ENCODE measurements around the gene TINCR. TPM values are rescaled to one million over a fixed set of nuclear protein-coding genes. Genes with fewer than 3 reads are reported as not detected.

Gene TINCR
- polyA plus RNA-seq, 2 of the 4 experiments (the other 2 are of a cell fraction) = 1.2 to 1.8 TPM

GRCh38 chr19:5514001-5514400 lies 53.8 kb downstream of the TINCR start:
- Histone ChIP-seq H3K4me3 (no peak overlapping the region), H3K4me1 (no peaks in the 10 kb centered on the region), H3K9me3 (peaks cover 14% of the 10 kb centered on the region; the same call in 1 of the 3 replicates), H3K27ac (no peak overlapping the region), H3K4me2 (no peak overlapping the region)
- DNase-seq (ENCODE audit: low read depth in 1 of 2, low spot score in 1 of 2) (no peak), FAIRE-seq (no peak), ATAC-seq (no peak)
- ChIA-PET POLR2A (no interaction called here), CTCF (interaction anchor here (0.6 to 1.6 kb wide), 2 partner anchors 65 to 121 kb away, joined by 3 to 4 read pairs; no protein-coding TSS in a partner anchor)
- TF ChIP-seq MAZ (IDR thresholded peaks at IDR 0.05; ENCODE audit: borderline replicate concordance, low read depth, low read length) (no peak), HMGXB4 (CRISPR knock-in tag; IDR thresholded peaks at IDR 0.05; ENCODE audit: borderline replicate concordance) (no peak), HES2 (IDR thresholded peaks at IDR 0.05) (no peak), CBX8 (IDR thresholded peaks at IDR 0.05) (no peak), ZC3H11A (IDR thresholded peaks at IDR 0.05) (no peak), POLR2A (IDR thresholded peaks at IDR 0.05; ENCODE audit: low read length) (no peak), TFCP2L1 (CRISPR knock-in tag; IDR thresholded peaks at IDR 0.05) (no peak), MYC (IDR thresholded peaks at IDR 0.05; ENCODE audit: borderline replicate concordance, low read length) (no peak), FOSL2 (IDR thresholded peaks at IDR 0.05) (no peak), FOSL2 (CRISPR knock-in tag; IDR thresholded peaks at IDR 0.05) (no peak), EHF (CRISPR knock-in tag; IDR thresholded peaks at IDR 0.05) (no peak), E2F6 (IDR thresholded peaks at IDR 0.05; ENCODE audit: borderline replicate concordance, low read depth) (no peak), CHD4 (IDR thresholded peaks at IDR 0.05; ENCODE audit: borderline replicate concordance) (no peak), HOXB13 (CRISPR knock-in tag; IDR thresholded peaks at IDR 0.05; ENCODE audit: low read depth) (no peak), BHLHE40 (IDR thresholded peaks at IDR 0.05; ENCODE audit: low read depth, low read length) (no peak), USF2 (IDR thresholded peaks at IDR 0.05) (no peak), ZNF302 (CRISPR knock-in tag; IDR thresholded peaks at IDR 0.05) (no peak), MAFK (IDR thresholded peaks at IDR 0.05; ENCODE audit: partially characterized antibody) (no peak), ESRRA (IDR thresholded peaks at IDR 0.05; ENCODE audit: borderline replicate concordance, low read length) (no peak)
- 1% methylated on average over 3 of the region's 3 CpGs for WGBS (ENCODE audit: missing lambda C conversion rate)

GRCh38 chr19:5512715-5513114 lies 55.0 kb downstream of the TINCR start:
- DNase-seq (ENCODE audit: low read depth in 1 of 2, low spot score in 1 of 2) (no peak), ATAC-seq (no peak), FAIRE-seq (no peak)
- TF ChIP-seq SREBF2 (IDR thresholded peaks at IDR 0.05) = no peak
- no peak for TF ChIP-seq NR3C1 (IDR thresholded peaks at IDR 0.05)
- no peak for TF ChIP-seq MAX (IDR thresholded peaks at IDR 0.05)
- no peak for TF ChIP-seq JUNB (IDR thresholded peaks at IDR 0.05)
- no peak for TF ChIP-seq CHD2 (IDR thresholded peaks at IDR 0.05; ENCODE audit: low read length, partially characterized antibody)
- TF ChIP-seq PBX3 (IDR thresholded peaks at IDR 0.05) = no peak
- TF ChIP-seq ELK1 (IDR thresholded peaks at IDR 0.05; ENCODE audit: low read depth, low read length) = no peak
- TF ChIP-seq HDAC2 (IDR thresholded peaks at IDR 0.05) = no peak
- TF ChIP-seq TP53 (CRISPR knock-in tag; IDR thresholded peaks at IDR 0.05) = no peak
- no peak for TF ChIP-seq EHF (CRISPR knock-in tag; IDR thresholded peaks at IDR 0.05)
- TF ChIP-seq HES2 (IDR thresholded peaks at IDR 0.05) = no peak
- no peak for TF ChIP-seq MAZ (IDR thresholded peaks at IDR 0.05; ENCODE audit: borderline replicate concordance, low read depth, low read length)
- no peak for TF ChIP-seq CBX2 (IDR thresholded peaks at IDR 0.05; ENCODE audit: borderline replicate concordance, low read depth)
- no peak for TF ChIP-seq FOSB (CRISPR knock-in tag; IDR thresholded peaks at IDR 0.05)
- no peak for TF ChIP-seq EP300 (IDR thresholded peaks at IDR 0.05)
- TF ChIP-seq NPAS2 (CRISPR knock-in tag; IDR thresholded peaks at IDR 0.05; ENCODE audit: borderline replicate concordance) = no peak
- no peak overlapping the region for H3K27ac ChIP-seq
- 61% methylated on average over 23 of the region's 23 CpGs for WGBS (ENCODE audit: missing lambda C conversion rate)
- H3K9me3 ChIP-seq = peaks cover 14% of the 10 kb centered on the region; the same call in 1 of the 3 replicates
- H3K4me2 ChIP-seq = no peak overlapping the region
- ChIA-PET POLR2A (no interaction called here), CTCF (interaction anchor here (0.5 kb wide), 1 partner anchor 465 kb away, joined by 3 read pairs; no protein-coding TSS in a partner anchor)
- no peak overlapping the region for H3K4me3 ChIP-seq
- H3K4me1 ChIP-seq = no peaks in the 10 kb centered on the region
